Measurements from ENCODE around the gene IFNGR2.
"Not testable (repeated sequence)": the region's sequence is repeated elsewhere in the genome, so short reads cannot be mapped to it uniquely, and the experiment has no call there.

IFNGR2 gene

DNA sequence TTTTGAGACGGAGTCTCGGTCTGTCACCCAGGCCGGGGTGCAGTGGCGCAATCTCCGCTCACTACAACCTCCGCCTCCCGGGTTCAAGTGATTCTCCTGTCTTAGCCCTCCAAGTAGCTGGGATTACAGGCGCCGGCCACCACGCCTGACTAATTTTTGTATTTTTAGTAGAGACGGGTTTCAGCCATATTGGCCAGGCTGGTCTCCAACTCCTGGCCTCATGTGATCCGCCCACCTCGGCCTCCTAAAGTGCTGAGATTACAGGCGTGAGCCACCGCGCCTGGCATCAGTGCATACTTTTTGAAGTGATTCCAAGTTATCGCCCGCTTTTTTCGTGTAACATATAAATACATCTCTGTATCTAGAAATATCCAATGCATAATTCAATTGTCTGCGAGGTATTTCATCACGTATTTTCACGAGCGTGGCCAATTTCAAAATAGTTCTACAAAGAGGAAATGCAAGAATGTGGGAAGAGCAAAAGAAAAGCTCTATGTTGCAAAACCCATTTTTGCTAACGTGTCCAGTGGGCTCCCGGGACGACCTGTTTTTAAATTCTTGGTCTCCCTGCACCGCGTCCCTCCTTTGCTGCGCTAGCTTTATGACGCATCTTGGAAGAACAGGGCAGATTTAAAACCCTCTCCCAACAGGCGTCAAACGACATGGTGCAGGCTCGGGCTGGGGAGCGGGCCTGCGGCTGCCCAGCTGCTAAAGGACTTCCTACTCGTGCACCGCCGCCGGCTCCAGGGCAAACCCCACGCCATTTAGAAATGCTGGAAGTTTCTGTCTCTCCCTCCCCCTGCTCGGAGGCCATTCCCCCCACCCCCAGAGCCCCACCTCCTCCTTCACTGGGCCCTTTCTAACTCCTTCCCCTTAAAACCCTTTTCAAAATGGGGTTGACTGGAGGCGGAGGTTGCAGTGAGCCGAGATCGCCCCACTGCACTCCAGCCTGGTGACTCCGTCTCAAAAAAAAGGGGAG is 923 bp upstream of the IFNGR2 start:
- DNase-seq (ENCODE audit: low read depth), result no peak

DNA sequence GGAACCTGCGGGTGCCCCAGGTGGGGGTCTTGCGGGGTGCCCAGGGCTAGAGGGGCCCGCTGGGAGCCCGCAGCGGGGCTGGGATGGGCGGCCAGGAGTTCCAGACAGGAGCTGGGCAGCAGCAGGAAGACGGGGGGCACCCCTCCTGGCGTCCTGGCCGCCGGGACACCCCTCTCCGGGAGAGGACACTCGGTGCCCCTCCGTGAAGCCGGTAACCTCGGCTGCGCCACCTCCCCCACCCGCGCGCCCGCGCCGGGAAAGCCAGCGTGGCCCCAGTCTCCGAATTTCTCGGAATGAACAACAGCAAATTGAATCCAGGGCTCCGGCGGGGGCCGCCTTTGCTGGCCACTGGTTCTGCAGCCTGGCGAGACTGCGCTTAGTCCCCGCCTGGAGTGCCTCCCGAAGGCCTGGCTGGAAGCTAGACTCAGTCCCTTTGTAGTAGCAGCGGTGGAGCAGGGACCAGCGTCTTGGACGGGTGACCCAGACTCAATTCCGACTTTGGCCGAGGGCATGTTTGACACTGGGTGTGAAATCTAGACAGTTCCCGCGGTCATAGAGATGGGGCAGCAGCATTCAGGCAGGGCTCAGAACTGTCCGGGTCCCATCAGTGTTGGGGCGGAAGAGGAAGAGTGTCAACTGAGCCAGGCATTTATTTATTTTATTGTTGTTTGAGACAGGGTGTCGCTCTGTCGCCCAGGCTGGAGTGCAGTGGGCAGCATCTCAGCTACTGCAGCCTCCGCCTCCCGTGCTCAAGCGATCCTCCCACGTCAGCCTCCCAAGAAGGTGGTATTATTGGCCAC is 773 bp downstream of the IFNGR2 start:
- no peak for DNase-seq (ENCODE audit: low read depth)

DNA sequence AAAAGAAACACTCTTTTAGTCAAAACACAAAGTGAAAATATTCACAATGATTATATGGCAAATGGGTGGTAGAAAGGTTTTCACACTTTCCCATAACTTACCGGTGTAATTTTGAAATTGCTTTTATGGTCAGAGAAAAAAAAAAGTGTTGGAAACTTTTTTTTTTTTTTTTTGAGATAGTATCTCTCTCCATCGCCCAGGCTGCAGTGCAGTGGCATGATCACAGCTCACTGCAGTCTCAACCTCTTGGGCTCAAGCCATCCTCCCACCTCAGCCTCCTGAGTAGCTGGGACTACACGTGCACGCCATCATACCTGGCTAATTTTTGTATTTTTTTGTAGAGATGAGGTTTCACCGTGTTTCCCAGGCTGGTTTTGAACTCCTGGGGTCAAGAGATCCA is 3.3 kb downstream of the IFNGR2 start:
- DNase-seq (ENCODE audit: low read depth), result no peak

DNA sequence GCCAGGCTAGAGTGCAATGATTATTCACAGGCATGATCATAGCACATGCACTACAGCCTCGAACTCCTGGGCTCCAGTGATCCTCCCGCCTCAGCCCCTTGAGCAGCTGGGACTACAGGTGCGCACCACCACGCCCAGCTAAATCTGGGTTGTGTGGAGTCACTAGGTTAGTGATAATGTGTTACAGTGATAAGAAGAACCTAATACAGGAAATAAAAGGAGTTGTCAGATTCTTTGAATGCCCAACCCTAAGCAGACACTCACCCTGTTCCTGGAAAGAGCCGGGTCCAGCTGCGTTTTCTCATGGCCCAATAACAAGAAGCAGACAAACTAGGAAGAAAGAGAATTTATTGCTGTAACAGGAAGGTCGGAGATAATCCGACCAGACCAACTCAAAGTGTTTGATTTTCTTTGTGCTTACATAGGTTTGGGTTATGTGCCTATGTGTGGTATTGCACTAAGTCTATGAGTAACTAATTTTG is 8.8 kb downstream of the IFNGR2 start:
- DNase-seq (ENCODE audit: low read depth), result no peak

DNA sequence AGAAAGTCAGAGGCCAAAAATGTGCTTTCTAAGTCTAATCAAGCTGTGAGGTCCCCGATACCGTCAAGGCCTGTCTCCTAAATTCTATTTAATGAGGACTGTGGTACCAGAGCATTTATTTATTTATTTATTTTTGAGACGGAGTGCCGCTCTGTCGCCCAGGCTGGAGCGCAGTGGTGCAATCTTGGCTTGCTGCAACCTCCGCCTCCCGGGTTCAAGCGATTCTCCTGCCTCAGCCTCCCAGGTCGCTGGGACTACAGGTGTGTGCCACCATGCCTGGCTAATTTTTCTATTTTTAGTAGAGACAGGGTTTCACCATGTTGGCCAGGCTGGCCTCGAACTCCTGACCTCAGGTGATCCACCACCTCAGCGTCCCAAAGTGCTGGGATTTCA is 9.2 kb downstream of the IFNGR2 start:
- not testable (repeated sequence) for DNase-seq (ENCODE audit: low read depth)

DNA sequence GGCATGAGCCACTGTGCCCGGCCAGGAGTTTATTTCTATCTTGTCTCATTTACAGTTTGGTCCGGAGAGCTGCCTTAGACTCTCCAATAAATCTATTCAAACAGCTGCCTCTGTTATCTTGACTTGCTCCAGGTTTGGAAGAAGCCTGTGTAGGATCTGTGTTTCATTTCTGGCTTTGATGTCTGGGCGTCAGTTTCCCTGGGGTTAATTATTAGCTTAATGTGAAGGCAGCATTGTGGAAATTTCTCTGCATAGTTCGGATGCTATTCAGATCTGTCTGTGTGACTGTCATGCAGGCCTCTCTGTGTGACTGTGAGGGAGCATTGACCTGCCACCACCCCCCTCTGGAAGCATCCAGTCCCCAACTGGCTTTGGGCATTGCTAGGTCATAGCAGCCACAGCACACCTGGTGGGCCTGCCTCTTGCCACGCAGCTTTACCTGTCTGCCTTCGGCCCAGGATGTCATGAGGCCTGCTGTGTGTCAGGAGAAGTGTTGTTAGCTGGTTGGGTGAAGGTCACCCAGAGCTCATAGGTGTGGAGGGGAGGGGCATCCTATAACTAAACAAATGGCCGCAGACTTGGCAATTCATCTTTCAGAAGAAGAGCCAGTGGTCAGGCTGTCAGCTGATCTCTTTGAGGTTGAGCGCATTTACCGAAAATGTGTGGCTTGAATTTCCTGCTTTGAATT is 9.8 kb downstream of the IFNGR2 start:
- DNase-seq (ENCODE audit: low read depth), result no peak

DNA sequence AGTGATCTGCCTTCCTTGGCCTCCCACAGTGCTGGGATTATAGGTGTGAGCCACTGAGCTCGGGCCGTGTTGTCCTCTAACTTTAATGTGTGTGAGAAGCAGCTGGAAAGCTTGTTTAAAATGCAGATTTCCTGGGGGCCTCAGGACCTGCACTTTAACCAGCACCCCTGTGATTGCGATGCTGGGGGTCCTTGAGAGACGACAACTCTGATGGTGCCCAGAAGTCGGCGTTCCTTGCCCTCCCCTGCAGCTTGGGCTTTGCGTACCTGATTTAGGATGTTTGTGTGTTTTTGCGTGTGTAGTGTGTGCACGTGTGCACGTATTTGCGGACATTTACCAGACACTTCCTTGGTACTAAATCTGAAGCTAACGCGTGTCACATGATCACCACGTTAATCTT is 10.9 kb downstream of the IFNGR2 start:
- DNase-seq (ENCODE audit: low read depth), result no peak

DNA sequence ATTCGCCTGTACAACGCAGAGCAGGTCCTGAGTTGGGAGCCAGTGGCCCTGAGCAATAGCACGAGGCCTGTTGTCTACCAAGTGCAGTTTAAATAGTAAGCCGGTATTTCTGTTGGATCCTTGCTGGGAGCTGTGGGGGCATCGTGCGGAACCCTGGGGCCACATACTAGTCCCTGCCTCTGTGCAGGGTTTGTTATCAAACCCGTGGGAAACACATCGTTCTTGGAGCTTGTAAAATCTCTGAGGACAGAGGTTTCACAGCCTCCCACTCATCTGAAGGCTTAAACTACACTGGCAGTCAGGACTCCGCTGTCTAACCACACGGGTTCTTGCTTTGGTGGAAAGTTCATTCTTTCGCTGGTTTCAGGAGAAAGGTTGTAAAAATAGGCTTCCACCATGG is 11.7 kb downstream of the IFNGR2 start:
- no peak for DNase-seq (ENCODE audit: low read depth)

DNA sequence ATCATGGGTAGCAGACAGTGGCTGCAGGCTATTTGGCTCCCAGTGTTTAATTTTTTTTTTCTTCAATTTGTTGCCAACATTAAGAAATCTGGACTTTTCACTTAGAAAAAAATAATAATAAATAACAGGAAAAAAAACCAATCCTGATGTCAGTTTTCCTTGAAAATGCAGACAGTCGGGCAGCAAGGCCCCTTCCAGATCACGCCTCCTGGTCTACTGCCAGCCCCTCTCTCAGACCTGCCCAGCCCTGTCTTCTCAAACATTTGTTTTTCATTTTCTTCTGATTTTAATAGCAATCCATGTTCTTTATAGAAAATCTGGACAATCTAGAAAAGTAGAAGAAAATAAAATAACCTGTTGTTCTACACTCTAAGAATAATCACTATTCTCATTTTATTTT is 15.5 kb downstream of the IFNGR2 start:
- no peak for DNase-seq (ENCODE audit: low read depth)

DNA sequence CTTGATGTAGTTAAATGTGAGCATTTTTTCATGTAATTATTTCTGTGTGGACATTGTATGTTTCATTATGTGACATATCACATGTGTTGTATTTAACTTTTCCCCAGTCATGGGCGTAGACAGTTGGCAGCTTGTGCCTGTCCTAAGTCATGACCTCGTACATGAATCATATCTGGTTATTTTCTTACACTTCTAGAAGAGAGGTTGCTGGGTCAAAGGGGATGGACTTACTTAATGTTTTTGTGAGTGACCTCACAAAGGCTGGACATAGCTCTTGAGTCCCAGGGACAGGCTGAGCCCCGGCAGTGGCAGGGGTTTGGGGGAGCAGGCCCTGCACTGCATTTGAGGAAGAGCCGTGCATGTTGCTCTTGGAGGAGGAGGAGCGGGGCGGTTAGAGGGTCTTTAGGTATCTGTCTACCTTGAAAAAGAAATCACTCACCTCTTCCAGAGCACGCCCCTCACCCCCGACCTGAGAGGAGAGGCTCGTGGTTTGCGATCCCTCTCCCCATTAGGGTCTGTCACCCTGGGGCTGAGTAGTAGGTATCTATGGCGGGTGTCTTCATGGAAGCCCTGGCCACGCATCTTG is 16.4 kb downstream of the IFNGR2 start:
- DNase-seq (ENCODE audit: low read depth), result no peak

DNA sequence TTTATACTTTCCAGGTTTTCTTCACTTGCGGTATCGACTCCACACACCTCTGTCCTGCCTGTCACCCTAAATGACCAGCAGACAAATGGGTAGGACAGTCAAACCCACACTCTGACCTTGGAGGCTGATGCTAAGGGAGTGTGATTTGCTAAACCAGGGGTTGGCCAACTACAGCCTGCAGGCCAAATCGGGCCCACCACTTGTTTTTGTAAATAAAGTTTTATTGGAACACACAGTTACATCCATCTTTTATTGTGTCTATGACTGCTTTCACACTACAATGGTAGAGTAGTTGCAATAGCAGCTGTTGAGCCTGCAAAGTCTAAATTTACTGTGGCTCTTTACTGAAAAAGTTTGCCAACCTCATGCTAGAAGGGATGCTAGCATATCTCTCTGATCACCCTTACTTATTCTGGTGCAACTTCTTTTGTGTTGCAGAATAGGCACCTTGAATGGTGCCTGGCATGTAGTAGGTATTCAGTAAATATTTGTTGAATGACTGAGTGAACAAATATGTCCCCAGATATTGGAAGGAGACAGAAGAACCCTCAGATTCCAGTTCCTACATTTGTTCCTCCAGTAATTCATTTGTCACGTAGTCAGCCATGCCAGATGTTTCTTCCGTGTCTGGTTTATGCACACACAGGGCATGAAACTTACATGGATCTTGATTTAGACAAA is 18.6 kb downstream of the IFNGR2 start:
- no peak for DNase-seq (ENCODE audit: low read depth)

DNA sequence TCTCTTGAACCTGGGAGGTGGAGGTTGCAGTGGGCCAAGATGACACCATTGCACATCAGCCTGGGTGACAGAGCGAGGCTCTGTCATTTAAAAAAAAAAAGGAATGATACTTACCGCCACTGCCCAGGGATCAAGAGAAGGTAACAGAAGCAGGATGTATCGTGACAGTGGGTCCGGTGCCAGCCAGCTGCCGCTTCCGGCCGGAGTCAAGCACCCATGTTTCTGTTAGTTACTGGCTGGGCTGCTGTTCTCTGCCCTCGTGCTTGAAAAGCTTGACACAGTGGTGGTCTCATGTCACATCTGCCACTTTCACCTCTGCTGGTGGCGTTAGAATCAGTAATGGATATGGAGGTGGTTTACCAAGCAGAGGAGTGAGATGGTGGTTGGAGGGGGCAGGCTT is 21.0 kb downstream of the IFNGR2 start:
- no peak for DNase-seq (ENCODE audit: low read depth)

DNA sequence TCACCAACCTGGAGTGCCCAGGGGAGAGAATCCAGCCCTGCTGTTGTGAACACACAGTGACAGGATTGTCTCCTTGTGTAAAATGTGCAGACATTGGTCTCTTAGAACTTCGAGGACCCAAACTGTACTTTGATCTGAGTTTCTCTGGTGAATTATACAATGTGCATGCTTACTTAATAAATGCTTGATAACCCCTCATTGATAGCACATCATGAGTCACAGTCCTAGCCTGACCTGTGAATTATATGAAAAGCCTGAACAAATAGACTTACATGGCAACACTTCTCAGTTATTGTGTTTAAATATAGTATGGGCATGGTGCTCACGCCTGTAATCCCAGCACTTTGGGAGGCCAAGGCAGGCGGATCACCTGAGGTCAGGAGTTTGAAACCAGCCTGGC is 22.6 kb downstream of the IFNGR2 start:
- DNase-seq (ENCODE audit: low read depth), result no peak

DNA sequence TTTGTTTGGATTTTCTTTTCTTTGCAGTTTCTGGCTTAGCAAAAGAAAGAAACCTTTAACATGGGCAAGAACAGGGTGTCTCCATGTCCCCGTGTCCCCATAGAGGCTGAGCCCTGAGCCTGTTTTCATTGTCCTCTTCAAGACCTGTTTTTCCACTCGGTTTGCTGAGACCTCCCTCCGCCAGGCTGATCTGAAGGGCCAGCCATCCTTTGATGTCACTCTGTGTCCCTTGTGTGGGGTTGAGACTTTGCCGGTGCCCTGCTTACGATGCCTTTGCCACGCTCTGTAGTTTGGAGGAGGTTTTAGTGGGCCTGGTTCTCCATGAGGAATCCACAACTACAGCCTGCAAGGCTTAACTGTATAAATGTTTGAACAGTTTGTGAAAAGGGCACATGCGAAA is 23.8 kb downstream of the IFNGR2 start:
- no peak for DNase-seq (ENCODE audit: low read depth)

DNA sequence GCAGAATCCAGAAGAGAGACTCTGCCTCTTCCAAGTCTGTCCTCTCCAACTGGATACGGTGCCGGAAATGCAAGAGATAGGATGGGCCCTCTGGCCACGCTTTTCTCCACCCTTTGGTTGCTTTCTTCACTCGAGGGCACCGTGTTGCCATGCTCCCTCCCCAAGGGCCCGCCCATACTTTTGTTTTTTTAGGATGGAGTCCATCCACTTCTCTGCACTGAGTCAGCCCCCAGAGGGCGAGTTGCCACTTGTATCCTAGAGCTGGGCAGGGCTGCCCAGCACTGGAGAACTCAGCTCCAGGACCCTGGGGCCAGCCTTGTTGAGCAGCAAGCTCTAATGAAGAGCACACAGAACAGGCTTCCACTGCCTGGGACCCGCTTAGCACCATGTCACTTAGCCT is 25.5 kb downstream of the IFNGR2 start:
- DNase-seq (ENCODE audit: low read depth), result no peak

DNA sequence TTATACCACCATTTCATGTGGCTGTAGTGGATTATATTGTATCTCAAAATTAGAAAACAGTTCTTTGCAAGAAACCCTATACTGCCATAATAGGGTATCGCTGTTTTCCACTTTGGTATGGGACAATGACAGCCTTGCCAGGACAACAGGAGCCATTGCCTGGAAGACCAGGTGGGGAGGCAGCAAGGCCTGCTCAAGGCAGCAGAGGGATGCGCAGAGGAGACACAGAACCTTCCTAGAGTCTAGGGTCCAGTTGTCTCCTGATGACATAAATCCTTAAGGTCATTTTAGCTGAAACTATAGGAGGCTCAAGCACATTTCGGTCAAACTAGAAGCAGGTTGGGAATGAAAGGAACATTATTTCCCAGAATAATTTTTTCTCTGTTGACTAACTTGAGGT is 27.6 kb downstream of the IFNGR2 start:
- DNase-seq (ENCODE audit: low read depth), result no peak

DNA sequence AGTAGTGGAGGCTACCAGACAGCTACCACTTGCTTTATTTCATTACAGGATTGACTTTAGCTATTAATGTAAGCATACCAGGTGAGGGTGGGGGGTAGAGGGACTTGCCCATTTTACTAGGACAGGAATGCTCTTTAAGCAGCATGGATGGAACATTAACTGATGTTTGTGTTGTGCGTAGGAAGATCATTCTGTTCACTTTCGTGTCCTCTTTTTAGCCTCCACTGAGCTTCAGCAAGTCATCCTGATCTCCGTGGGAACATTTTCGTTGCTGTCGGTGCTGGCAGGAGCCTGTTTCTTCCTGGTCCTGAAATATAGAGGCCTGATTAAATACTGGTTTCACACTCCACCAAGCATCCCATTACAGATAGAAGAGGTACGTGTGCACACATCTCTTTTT is 29.3 kb downstream of the IFNGR2 start:
- DNase-seq (ENCODE audit: low read depth), result no peak

DNA sequence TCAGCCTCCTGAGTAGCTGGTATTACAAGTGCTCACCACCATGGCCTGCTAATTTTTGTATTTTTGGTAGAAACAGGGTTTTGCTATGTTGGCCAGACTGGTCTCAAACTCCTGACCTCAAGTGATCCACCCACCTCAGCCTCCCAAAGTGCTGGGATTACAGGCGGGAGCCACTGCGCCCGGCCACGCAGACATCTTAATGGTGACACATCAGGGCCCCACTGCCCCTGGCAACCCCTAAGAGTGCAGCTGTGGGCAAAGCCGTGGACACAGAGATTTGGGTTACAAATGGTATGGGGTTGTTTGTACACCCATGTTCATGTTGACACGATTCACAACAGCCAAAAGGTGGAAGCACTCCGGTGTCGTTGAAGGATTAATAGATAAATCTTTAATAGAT is 29.8 kb downstream of the IFNGR2 start:
- no peak for DNase-seq (ENCODE audit: low read depth)

DNA sequence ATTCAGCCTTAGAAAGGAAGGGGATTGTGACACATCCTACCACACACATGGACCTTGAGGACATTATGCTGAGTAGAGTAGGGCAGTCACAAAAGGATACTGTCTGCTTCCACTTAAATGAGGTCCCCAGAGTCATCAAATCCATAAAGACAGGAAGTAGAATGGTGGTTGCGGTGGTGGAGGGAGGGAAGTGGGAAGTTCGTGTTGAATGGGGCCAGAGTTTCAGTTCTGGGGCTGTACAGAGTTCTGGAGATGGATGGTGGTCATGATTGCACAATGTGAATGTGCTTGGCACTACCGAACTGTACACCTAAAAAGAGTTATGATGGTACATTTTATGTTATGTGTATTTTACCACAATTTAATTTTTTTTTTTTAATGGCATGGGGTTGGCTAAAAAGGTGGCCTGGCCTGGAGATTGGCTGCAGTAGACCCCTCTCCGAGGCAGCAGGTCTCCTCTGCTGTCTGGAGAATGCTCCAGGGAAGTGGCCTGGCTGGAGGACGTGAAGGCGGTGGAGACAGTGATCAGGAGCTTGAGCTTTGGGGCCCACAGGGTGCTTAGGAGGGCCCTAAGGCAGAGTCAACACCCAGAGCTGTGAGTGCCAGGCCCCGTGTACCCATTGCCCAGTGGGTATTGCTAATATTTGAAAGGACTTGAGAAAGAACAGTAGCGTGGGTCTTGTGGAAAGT is 30.4 kb downstream of the IFNGR2 start:
- no peak for DNase-seq (ENCODE audit: low read depth)

DNA sequence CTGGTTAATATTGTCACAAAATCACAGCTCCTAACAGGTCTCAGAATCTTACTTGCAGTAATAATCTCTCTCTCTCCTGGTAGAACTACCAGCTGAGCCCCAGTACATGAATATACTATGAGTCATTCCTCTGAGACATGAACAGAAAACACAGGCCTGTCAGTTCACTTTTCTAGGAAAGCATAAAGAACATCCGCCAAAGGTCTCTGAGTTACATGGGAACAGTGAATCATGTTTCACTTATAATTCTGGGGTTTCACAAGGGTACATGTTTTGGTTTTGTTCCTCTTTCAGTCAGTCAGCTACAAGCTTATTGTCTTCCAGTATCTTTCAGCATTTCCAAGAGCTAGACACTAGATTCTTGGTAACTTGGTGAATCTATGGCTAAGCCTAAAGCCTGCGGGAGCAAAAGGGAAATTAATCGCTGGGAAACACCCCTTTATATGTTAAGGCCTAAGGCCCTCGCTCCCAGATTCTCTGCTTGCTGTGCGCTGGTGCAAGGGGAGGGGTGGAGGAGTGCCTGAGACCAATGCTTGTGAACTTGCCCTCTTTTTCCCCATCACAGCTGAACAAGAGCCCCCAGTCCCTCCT is 31.7 kb downstream of the IFNGR2 start:
- DNase-seq (ENCODE audit: low read depth), result no peak

DNA sequence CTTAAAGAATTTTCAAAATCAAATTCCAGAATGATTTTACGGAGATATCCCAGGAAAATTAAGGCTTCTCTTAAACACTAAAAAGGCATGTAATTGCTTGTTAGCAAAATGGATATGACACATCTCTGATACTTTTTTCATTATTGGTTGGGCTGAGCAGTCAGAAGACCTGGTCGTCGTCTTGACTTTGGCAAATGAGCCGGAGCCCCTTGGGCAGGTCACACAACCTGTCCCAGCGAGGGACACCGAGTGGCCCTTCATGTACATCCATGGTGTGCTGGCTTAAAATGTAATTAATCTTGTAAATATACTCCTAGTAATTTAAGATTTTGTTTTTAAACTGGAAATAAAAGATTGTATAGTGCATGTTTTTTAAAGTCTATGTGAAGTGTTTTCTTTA is 33.9 kb downstream of the IFNGR2 start:
- no peak for DNase-seq (ENCODE audit: low read depth)

All from activated gamma-delta T cell treated with anti-CD3 and anti-CD28 coated beads, Interleukin-2, amount 50 U/mL, for 16 hours (primary cell).